CD4-positive, CD25-positive, alpha-beta regulatory T cell (primary cell): ENCODE measurements around the gene SPDEF. TPM values are rescaled to one million over a fixed set of nuclear protein-coding genes. Genes with fewer than 3 reads are reported as not detected.

ENCODE experiments used
- ATAC-seq, 2 donors: fragments of 150-1000 bp; cut with Tn5 transposase; one replicate each; pipeline ENCODE4 v1.10.0; 2021; ENCODE audit warnings: low read depth in 2 of 2, moderate number of reproducible peaks in 2 of 2, moderate library complexity in 1 of 2
- DNase-seq, 3 donors: peaks; one replicate each; pipeline versions ENCODE4 v3.0.0 to v3.0.0-alpha.2; 2012 to 2022; ENCODE audit warnings: mixed read lengths in 1 of 3
- H3K27ac ChIP-seq: one replicate; pipeline ENCODE4 v1.7.0; 2013; ENCODE audit warnings: mild to moderate bottlenecking, low read length; ENCODE audit not compliant: insufficient read depth, poor library complexity, severe bottlenecking
- H3K27me3 ChIP-seq: one replicate; pipeline ENCODE4 v1.7.0; 2013; ENCODE audit warnings: low read length; ENCODE audit not compliant: control insufficient read depth, insufficient read depth
- H3K36me3 ChIP-seq: one replicate; pipeline ENCODE4 v1.7.0; 2013; ENCODE audit warnings: mild to moderate bottlenecking, low read length, moderate library complexity; ENCODE audit not compliant: control insufficient read depth, insufficient read depth
- H3K4me1 ChIP-seq: 2 replicates; pipeline ENCODE4 v1.7.0; 2013; ENCODE audit warnings: mild to moderate bottlenecking, low read length; ENCODE audit not compliant: insufficient read depth, control insufficient read depth, poor library complexity, severe bottlenecking
- H3K4me3 ChIP-seq: one replicate; pipeline ENCODE4 v1.7.0; 2013; ENCODE audit warnings: low read depth, mild to moderate bottlenecking, low read length, moderate library complexity
- H3K9me3 ChIP-seq, 2 experiments: 1 replicate in 1 of 2; 2 replicates in 1 of 2; pipeline ENCODE4 v1.7.0; 2013; ENCODE audit warnings: low read length in 2 of 2, mild to moderate bottlenecking in 1 of 2, moderate library complexity in 1 of 2; ENCODE audit not compliant: control insufficient read depth in 2 of 2
- H3K27ac Mint-ChIP-seq, 3 donors: one replicate each; pipeline ENCODE4 v1.8.0; 2020 to 2022; ENCODE audit warnings: mild to moderate bottlenecking in 3 of 3, mixed read lengths in 3 of 3, moderate library complexity in 2 of 3
- H3K27me3 Mint-ChIP-seq: one replicate; pipeline ENCODE4 v1.8.0; 2022; ENCODE audit warnings: mild to moderate bottlenecking, mixed read lengths
- H3K36me3 Mint-ChIP-seq: one replicate; pipeline ENCODE4 v1.8.0; 2020; ENCODE audit warnings: mixed read lengths
- H3K4me1 Mint-ChIP-seq, 4 donors: one replicate each; pipeline ENCODE4 v1.8.0; 2020 to 2022; ENCODE audit warnings: mixed read lengths in 4 of 4, mild to moderate bottlenecking in 1 of 4
- H3K4me3 Mint-ChIP-seq, 4 donors: one replicate each; pipeline ENCODE4 v1.8.0; 2020 to 2022; ENCODE audit warnings: mild to moderate bottlenecking in 4 of 4, mixed read lengths in 4 of 4, moderate library complexity in 3 of 4
- H3K9me3 Mint-ChIP-seq, 7 donors: one replicate each; pipeline ENCODE4 v1.8.0; 2020 to 2022; ENCODE audit warnings: mixed read lengths in 7 of 7, mild to moderate bottlenecking in 3 of 7, moderate library complexity in 2 of 7
- polyA plus RNA-seq, 4 donors: library from polyadenylated mRNA; unstranded; fragments of 300-500 nt; fragmentation: Illumina TruSeq; gene quantifications; one replicate each; pipeline ENCODE4 v1.2.3, GENCODE V29; 2021
- total RNA-seq: library from RNA; stranded (reverse); gene quantifications from one replicate; pipeline ENCODE4 v1.2.3, GENCODE V29; 2022

SPDEF gene
- total and polyA plus RNA-seq, 5 donors from 2014 or later: 0.35 TPM; not detected in 4

DNA sequence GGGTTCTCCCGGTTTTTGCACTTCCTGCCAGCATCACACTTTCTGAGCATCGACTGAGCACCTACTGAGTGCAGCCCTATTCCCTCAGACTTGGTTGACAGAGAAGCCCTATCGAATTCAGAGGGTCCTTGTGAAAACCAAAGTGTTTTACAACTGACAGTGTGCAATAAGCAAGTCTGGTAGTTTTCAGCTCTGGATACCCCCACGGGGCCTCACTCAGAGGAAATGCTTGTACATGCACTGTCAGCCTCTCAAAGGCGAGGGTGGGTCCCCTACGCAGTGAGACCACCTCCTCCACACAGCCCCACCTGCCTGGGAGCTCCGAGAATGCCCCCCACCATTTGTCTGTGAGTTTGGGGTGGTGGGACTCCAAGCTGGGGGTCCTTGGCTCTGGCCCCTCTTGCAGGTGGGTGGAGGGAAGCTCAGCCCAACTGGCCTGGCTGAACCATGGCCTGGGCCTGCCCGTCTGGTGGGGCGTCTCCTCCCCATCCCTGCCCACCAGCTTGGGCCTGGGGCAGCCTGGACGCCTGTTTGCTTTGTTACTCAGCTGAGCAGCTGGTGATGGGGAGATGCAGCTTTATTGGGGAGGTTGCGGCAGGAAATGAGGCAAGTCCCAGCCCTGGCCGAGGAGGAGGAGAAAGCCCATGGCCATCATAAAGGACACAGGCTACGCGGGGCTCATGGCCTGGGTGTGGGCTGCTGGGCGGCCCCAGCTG is 1.7 kb downstream of the SPDEF start:
- H3K9me3 Mint-ChIP-seq: peaks cover 0 to 3% (median 0%) of the 10 kb centered on the region in 7 donors
- DNase-seq (no peak), ATAC-seq (no peak)
- no peaks in the 10 kb centered on the region for H3K36me3 ChIP-seq
- no peak overlapping the region for H3K27ac ChIP-seq
- no peak overlapping the region for H3K4me3 Mint-ChIP-seq
- no peak overlapping the region for H3K27ac Mint-ChIP-seq
- H3K27me3 ChIP-seq: no peaks in the 10 kb centered on the region
- H3K36me3 Mint-ChIP-seq: no peaks in the 10 kb centered on the region
- H3K4me3 ChIP-seq: no peak overlapping the region
- H3K9me3 ChIP-seq: peaks cover 0 to 2% of the 10 kb centered on the region in 2 experiments
- peaks cover 11% of the 10 kb centered on the region for H3K27me3 Mint-ChIP-seq
- H3K4me1 Mint-ChIP-seq: peaks cover 0 to 4% (median 0%) of the 10 kb centered on the region in 4 donors
- no peaks in the 10 kb centered on the region for H3K4me1 ChIP-seq

DNA sequence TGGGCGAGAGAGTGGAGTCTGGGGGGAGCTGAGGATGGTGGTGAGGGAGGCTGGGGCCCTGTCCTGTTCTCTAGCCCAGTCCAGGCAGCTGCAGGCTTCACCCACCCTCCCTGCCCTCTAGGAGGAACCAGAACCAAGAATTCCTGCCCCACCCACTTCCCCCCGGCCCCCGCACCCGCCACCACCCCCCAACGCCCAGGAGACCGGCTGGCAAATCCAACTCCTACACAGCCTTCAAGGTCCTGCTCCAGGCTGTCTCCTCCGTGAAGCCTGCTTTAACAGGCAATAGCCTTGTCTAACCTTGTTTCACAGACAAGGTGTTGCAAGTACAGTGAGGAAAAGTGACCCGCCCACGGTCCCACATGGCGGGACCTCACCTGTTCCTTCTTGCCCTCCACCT is 2.4 kb downstream of the SPDEF start:
- no peak overlapping the region for H3K4me3 ChIP-seq
- H3K36me3 ChIP-seq: no peaks in the 10 kb centered on the region
- DNase-seq (no peak), ATAC-seq (no peak)
- Mint-ChIP-seq H3K4me3 (no peak overlapping the region), H3K4me1 (peaks cover 0 to 4% (median 0%) of the 10 kb centered on the region in 4 donors), H3K9me3 (peaks cover 0 to 2% (median 0%) of the 10 kb centered on the region in 7 donors), H3K27me3 (peaks cover 11% of the 10 kb centered on the region), H3K36me3 (no peaks in the 10 kb centered on the region), H3K27ac (peak overlapping the region in 1 of 3 donors; percentile 42)
- no peaks in the 10 kb centered on the region for H3K27me3 ChIP-seq
- no peaks in the 10 kb centered on the region for H3K4me1 ChIP-seq
- H3K27ac ChIP-seq: no peak overlapping the region
- H3K9me3 ChIP-seq: peaks cover 0 to 2% of the 10 kb centered on the region in 2 experiments

DNA sequence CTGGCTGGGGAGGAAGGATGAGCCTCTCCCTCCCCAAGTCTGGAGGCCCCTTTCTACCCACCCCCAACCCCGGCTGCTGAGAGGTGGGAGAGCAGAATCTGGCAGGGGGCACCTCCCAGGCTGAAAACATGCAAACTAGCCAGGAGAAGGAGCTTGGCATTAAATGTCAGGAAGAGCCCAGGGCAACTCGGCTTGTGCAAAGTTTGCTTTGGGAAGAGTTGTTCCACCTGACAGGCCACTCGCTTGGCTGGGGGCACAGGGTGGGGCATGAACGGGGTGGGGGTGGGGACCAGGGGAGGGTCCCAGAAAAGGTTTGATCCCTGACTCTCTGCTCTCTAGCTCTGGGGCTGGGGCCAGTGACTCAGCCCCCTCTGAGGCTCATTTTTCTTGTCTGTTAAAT is 3.0 kb downstream of the SPDEF start:
- Mint-ChIP-seq H3K27ac (no peak overlapping the region), H3K36me3 (no peaks in the 10 kb centered on the region), H3K27me3 (peaks cover 11% of the 10 kb centered on the region), H3K4me1 (peaks cover 0 to 4% (median 0%) of the 10 kb centered on the region in 4 donors), H3K9me3 (no peaks in the 10 kb centered on the region), H3K4me3 (no peak overlapping the region)
- Histone ChIP-seq H3K4me3 (no peak overlapping the region), H3K9me3 (peaks cover 0 to under 1% of the 10 kb centered on the region in 2 experiments), H3K27me3 (no peaks in the 10 kb centered on the region), H3K27ac (no peak overlapping the region), H3K4me1 (no peaks in the 10 kb centered on the region), H3K36me3 (no peaks in the 10 kb centered on the region)
- ATAC-seq (no peak), DNase-seq (no peak)

DNA sequence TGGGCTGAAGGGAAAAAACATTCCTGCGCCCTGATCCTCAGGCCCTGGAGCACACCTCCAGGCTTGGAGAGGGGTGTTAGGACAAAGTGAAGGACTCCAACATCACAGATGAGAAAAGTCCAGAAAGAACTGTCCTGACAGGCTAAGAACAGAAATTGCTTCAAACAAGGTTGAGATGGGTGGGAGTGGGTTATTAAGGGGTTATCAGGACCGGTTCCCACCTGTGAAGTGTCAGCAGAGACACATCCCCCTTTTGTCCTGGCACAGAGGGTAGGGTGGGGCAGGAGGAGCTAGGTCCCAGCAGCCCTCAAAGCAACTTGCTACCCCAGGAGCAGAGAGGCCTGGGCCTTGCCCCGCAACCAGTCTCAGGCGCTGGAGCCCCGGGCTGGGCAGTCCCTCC is 3.5 kb downstream of the SPDEF start:
- Mint-ChIP-seq H3K36me3 (no peaks in the 10 kb centered on the region), H3K9me3 (no peaks in the 10 kb centered on the region), H3K27ac (no peak overlapping the region), H3K4me1 (peaks cover 0 to 4% (median 0%) of the 10 kb centered on the region in 4 donors), H3K4me3 (no peak overlapping the region), H3K27me3 (peaks cover 11% of the 10 kb centered on the region)
- H3K36me3 ChIP-seq: no peaks in the 10 kb centered on the region
- no peak for ATAC-seq
- H3K4me3 ChIP-seq: no peak overlapping the region
- no peaks in the 10 kb centered on the region for H3K9me3 ChIP-seq
- DNase-seq: no peak
- no peaks in the 10 kb centered on the region for H3K27me3 ChIP-seq
- H3K27ac ChIP-seq: no peak overlapping the region
- no peaks in the 10 kb centered on the region for H3K4me1 ChIP-seq

DNA sequence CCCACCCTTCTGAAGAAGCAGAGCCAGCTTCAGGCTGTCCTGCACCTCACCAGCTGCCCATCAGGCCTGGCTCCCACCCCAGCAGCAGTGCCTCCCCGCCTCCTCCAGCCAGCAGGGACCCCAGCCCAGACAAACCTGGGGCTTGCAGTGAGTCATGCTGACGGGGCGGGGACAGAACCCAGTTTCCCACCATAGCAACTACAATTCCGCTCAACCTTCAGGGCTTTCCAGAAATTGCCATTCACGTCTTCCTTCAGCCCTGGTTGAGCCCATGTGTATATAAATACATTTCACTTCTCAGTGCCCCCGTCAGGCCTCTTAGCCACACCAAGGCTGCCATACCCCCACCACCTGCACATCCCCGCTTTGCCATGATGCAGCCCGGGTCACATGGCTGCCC is 4.4 kb downstream of the SPDEF start:
- no peaks in the 10 kb centered on the region for H3K9me3 Mint-ChIP-seq
- H3K27me3 Mint-ChIP-seq: peaks cover 11% of the 10 kb centered on the region
- no peaks in the 10 kb centered on the region for H3K4me1 ChIP-seq
- H3K27ac Mint-ChIP-seq: no peak overlapping the region
- H3K4me3 Mint-ChIP-seq: no peak overlapping the region
- no peaks in the 10 kb centered on the region for H3K9me3 ChIP-seq
- ATAC-seq (no peak), DNase-seq (no peak)
- no peaks in the 10 kb centered on the region for H3K27me3 ChIP-seq
- H3K4me3 ChIP-seq: no peak overlapping the region
- no peak overlapping the region for H3K27ac ChIP-seq
- H3K36me3 ChIP-seq: no peaks in the 10 kb centered on the region
- H3K36me3 Mint-ChIP-seq: no peaks in the 10 kb centered on the region
- H3K4me1 Mint-ChIP-seq: peaks cover 0 to 4% (median 0%) of the 10 kb centered on the region in 4 donors

DNA sequence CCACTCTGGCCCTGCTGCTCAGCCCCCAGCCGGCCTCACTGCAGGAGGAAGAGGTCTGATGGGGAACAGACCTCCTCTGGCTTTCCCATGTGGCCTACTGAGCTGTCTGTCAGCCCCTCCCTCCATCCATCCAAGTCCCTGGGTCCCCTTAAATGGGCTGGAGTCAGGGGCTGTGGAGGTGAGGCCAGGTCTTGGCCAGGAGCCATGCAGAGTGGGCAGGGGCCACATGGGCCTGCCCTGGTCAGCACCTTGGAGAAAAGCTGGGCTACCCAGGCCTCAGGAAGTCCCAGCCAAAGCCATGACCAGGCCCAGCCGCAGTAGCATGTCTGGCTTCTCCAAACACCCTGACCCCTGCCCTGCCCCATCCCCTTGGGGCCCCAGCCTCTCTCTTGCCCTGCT is 6.3 kb downstream of the SPDEF start:
- Histone ChIP-seq H3K4me1 (no peaks in the 10 kb centered on the region), H3K9me3 (no peaks in the 10 kb centered on the region), H3K27me3 (no peaks in the 10 kb centered on the region), H3K36me3 (no peaks in the 10 kb centered on the region), H3K4me3 (no peak overlapping the region), H3K27ac (no peak overlapping the region)
- Mint-ChIP-seq H3K4me1 (peaks cover 0 to 4% (median 0%) of the 10 kb centered on the region in 4 donors), H3K27me3 (peaks cover 11% of the 10 kb centered on the region), H3K4me3 (no peak overlapping the region), H3K36me3 (no peaks in the 10 kb centered on the region), H3K27ac (peak overlapping the region in 1 of 3 donors; percentile 48), H3K9me3 (peaks cover 0 to 2% (median 0%) of the 10 kb centered on the region in 7 donors)
- ATAC-seq: no peak
- no peak for DNase-seq

DNA sequence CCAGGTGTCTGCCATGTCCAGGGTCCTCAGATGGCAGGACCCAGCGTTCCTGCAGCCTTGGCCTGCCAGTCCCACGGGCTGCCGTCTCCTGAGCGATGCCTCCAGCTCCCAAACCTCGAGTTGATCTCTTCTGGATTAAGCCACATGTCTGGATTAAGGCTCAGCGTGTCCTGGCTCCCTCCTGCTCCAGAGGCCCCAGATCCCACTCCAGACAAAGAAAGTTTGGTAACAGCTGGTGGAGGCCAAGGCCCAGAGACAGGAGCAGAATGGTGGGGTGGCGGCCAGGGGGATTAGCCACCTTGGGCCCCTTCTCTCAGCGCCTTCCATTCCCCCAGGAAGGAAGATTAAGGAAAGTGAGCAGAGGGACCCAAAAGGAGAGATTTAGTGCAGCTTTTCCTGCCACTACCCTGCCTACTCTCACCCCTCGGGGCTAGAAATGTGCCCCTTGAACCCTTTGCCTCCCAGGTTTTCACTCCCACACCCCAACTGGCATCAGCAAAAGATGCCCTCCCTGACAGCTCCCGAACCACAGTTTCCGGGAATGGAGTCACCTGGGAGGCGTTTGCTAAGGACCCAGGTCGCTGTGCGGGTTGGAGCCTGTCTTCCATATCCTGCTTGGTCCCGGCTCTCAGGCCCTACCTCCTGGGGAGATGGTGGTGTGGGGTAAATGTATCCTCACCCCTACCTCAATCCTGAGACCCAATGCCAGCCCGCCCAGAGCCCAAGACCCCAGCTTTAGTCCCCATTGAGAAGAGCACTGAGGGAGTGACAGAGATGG is 6.9 kb downstream of the SPDEF start:
- Mint-ChIP-seq H3K27me3 (peaks cover 11% of the 10 kb centered on the region), H3K4me1 (peaks cover 0 to 4% (median 0%) of the 10 kb centered on the region in 4 donors), H3K36me3 (no peaks in the 10 kb centered on the region), H3K9me3 (peaks cover 0 to 2% (median 0%) of the 10 kb centered on the region in 7 donors), H3K27ac (no peak overlapping the region), H3K4me3 (no peak overlapping the region)
- Histone ChIP-seq H3K27ac (no peak overlapping the region), H3K4me3 (no peak overlapping the region), H3K36me3 (no peaks in the 10 kb centered on the region), H3K4me1 (no peaks in the 10 kb centered on the region), H3K27me3 (no peaks in the 10 kb centered on the region), H3K9me3 (no peaks in the 10 kb centered on the region)
- ATAC-seq: no peak
- DNase-seq: no peak
